HG03139 (cell line): Measurements from ENCODE around the gene FABP1.

Source experiments
- ATAC-seq: cut with Tn5 transposase; IDR thresholded peaks from one replicate; pipeline ENCODE4 v1.9.1; 2021; ENCODE audit not compliant: unreplicated experiment

The FABP1 gene

DNA sequence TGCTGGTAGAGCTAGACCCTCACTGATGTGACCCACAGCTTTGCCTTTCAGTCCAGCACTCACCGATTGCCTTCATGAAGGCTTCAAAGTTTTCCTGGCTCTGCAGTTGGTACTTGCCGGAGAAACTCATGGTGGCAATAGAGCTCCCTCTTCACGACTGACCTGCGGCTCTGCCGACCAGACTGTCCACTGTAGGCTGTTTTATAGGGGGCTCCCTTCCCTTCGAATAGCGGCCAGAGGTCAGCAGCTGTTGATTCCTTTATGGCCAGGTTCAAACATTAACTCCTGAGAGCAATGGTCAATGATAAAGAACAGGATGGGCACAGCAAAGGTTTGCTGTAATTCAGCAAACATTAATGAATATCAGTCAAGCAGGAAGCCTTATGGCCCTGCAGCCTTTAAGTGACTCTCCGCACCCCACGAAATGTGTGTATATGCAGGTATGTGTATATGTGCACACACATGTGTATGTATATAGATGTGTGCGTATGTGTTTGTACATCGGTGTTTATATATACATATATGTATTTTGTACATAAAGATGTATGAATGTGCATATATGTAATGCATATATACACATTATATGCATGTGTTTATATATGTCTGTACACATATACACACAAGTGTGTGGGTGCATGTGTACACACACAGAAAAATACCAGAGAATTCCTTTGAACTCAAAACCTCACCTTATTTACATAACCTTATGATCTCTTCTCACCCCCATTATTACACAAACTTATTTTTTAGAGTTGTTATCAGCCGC lies at the start of gene FABP1:
FABP1 (minus strand) TSS at position 175 of the 766 bp plus-strand sequence; CDS start at position 130, 45 bp downstream.
- no peak for ATAC-seq

DNA sequence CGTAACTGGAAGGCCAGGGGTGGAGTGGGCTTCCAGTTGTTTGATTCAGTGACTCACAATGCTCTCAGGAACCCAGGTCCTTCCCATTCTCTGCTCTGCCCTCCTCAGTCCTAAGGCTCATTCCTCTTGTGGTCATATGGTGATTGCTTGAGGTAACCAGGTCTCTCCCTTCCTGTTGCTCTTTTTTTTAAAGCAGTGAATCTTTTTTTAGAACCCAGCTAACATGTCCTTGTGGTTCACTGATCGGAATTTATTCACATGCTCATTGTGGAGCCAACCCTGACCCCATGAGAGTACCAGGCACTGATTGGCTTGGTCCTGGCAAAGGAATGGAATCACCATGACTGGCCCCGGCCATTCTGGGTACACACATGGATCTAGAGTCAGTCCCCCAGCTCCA lies 49.7 kb upstream of the FABP1 start:
- no peak for ATAC-seq

- ATAC-seq = no peak
Measured at GRCh38 chr2:88176352-88176984, 48.6 kb upstream of the FABP1 start.

DNA sequence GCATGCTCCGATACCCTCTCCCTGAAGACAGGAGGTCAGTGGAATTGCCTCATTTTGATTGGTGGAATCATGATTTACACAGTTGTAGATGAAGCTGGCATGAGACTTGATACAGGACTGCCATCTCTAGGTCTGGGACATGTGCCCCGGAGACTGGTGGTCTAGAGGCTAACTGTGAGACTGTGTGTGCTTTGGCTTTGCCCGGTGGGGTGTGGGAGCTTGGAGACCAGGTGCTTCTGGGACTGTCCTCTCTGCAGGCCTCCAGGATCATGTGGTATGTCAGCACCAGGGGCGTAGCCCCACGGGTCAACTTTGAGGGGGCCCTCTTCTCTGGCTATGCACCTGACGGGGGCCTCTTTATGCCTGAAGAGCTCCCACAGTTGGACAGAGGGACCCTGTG lies 45.0 kb upstream of the FABP1 start:
- no peak for ATAC-seq

DNA sequence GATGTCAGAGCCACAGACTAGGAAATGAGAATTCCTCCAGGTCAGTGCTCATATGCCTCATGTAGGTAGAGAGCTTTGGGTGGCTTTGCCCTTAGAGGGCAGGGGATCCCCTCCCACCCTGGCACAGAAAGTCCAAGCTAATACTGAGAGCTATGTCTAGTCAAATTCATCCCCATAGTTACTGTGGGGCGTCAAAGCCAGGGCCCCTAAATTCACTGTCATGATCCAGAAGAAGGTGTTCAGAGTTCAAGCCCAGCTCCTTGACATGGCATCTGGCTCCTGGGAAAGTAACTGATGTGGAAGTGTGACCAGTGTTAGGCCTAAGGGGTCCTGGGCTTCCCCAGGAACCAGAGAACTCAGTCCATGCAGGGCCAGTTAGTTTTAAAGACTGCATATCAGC lies 44.1 kb upstream of the FABP1 start:
- no peak for ATAC-seq

GRCh38 chr2:88170472-88170892 lies 42.6 kb upstream of the FABP1 start:
- no peak for ATAC-seq

- ATAC-seq = no peak
Measured at GRCh38 chr2:88168386-88168785, 40.5 kb upstream of the FABP1 start.

DNA sequence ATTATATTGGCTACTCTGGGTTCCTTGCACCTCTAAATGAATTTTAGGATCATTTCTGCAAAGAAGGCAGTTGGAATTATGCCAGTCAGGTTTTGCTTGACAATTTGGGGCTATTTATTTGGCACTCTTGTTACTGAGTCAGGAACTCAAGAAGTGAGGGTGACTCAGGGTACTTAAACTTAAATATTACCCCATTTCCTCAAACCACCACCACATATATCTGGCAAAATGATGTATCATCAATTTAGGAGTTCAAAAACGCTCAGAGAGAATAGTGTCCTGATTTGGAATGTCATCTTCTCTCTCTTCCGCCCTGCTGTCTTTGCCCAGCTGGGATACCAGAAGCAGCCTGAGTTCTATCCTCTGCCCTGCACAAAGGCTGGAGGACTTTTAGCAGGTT lies 39.9 kb upstream of the FABP1 start:
- no peak for ATAC-seq

GRCh38 chr2:88165332-88166003 lies 37.6 kb upstream of the FABP1 start:
- no peak for ATAC-seq

- no peak for ATAC-seq
Measured at GRCh38 chr2:88161446-88162244, 33.8 kb upstream of the FABP1 start.

- ATAC-seq = no peak
Measured at GRCh38 chr2:88160517-88160916, 32.7 kb upstream of the FABP1 start.

- no peak for ATAC-seq
Measured at GRCh38 chr2:88159955-88160415, 32.1 kb upstream of the FABP1 start.

- no peak for ATAC-seq
Measured at GRCh38 chr2:88159481-88159880, 31.6 kb upstream of the FABP1 start.

DNA sequence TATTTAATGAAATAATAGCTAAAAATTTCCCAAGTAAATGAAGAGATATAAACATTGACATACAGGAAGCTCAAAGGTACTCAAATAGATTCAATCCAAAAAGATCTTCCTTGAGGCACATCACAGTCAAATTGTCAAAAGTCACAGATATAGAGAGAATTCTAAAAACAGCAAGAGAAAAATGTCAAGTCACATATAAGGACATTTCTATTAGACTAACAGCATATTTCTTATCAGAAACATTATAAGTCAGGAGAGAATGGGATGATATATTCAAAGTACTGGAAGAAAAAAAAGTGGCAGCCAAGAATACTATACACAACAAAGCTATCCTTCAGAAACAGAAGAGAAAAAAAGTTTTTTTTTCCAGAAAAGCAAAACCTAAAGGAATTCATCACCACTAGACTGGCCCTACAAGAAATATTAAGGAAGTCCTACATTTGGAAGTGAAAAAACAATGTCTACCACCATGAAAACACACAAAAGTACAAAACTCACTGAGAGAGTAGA lies 21.1 kb upstream of the FABP1 start:
- no peak for ATAC-seq

GRCh38 chr2:88147145-88147544 lies 19.3 kb upstream of the FABP1 start:
- ATAC-seq = no peak

DNA sequence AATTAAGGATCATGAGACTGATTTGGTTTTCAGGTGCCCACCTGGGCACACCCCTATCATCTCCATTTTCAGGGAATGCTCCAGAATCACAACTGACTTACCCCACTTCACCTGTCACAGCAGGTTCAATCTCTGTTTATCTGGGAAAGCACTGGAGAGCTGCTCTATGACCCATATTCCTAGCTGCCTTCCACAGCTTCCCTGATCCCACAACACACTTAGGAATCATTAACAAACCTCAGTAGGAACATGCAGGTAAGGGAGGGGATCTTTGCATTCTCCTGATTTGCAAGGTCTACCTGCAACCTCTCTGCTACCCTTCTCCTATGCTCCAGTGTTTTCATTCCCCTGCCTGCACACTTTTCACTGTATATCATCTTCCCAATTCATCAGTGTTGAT lies 18.7 kb upstream of the FABP1 start:
- ATAC-seq = no peak

DNA sequence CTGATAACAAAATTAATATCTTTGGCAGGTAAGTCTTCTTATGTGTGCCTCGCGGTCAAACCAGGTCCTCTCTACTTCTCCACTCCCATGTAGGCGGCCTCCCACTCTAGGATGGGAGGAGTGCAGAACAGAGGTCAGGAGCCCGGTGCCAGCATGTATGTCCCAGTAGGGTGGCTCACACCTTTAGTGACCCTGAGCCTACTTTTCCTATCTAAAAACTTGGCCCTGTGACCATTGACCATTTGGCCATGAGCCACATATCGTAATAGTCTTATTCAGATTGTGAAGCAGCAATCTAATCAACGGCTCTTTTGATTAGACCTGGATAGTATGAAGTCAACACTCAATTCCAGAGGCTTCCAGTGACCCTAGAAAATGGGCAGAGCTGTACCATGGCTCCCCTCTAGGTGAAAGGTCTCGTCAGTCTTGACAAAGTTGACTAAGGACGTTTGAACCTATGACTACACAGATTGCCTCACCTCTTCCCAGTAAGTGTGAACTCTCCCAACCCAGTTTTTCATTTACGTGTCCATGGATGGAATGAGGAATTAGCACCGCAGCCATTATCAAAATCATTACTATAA lies 17.1 kb upstream of the FABP1 start:
- no peak for ATAC-seq

DNA sequence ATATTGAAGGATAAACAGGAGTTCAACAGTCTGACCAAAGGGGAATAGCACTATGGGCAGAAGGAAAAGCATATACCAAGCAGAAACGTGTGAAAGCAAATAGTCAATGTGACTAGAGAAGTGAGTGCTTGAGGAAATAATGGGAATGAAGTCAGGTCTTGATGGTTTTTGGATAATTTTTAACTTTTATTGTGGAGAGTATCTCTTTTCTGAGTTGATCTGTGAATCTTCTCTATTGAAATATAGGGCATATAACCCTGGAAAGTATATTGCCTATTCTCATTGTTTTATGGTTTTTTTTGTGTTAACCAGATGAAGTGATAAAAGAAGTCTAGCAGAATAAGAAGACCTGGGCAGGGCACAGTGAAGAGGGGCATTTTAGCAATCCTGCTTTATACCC lies 16.4 kb upstream of the FABP1 start:
- no peak for ATAC-seq

- ATAC-seq = no peak
Measured at GRCh38 chr2:88141952-88142351, 14.1 kb upstream of the FABP1 start.

DNA sequence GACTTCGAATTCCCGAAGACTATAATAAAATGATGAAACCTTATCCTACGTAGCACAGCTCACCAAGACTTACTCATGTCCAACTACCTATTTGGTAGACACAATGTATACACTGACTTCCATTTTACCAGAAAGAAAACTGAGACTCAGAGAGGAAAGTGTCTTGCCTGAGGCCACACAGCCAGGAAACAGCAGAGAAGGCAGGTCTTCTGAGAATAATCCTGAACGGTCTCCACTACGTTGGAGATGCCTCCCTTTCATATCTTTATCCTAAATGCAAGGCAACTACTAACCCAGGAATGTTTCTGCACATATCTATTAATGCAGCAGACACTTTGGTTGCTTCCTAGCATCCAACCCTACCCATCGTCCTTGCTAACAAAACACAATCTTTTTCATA lies 11.9 kb upstream of the FABP1 start:
- ATAC-seq = no peak
